GM23338 (cell line): Measurements from ENCODE around the gene ESRP2.

ENCODE experiments used
- CREB1 ChIP-seq: fragments of 250-450 bp; sonication (Bioruptor Pico); IDR thresholded peaks from 2 replicates; pipeline ENCODE4 v1.5.0; 2020; ENCODE audit warnings: low read depth, mild to moderate bottlenecking, moderate library complexity
- CTCF ChIP-seq, 2 experiments: fragments of 200-600 bp in 1 of 2; sonication (generic) in 1 of 2; conservative IDR thresholded peaks; 2 replicates each; pipeline versions ENCODE4 v1.5.1 to v1.6.1; 2016 to 2017; ENCODE audit warnings: antibody characterized with exemption in 2 of 2, low read depth in 2 of 2, mild to moderate bottlenecking in 2 of 2, moderate library complexity in 1 of 2
- ETS1 ChIP-seq: IDR thresholded peaks from 2 replicates; pipeline ENCODE4 v1.6.1; 2016; ENCODE audit warnings: antibody characterized with exemption
- EZH2 ChIP-seq: fragments of 200-600 bp; sonication (generic); IDR thresholded peaks from one replicate; pipeline ENCODE4 v1.8.0; 2017; ENCODE audit warnings: antibody characterized with exemption, mild to moderate bottlenecking, low read depth; ENCODE audit not compliant: unreplicated experiment
- EZH2phosphoT487 ChIP-seq: fragments of 200-600 bp; sonication (generic); IDR thresholded peaks from one replicate; pipeline ENCODE4 v1.8.1; 2018; ENCODE audit warnings: antibody characterized with exemption; ENCODE audit not compliant: unreplicated experiment
- JUNB ChIP-seq: IDR thresholded peaks from one replicate; pipeline ENCODE4 v1.6.1; 2016; ENCODE audit warnings: antibody characterized with exemption; ENCODE audit not compliant: unreplicated experiment
- NANOG ChIP-seq: IDR thresholded peaks from 2 replicates; pipeline ENCODE4 v1.6.1; 2016; ENCODE audit warnings: antibody characterized with exemption, borderline replicate concordance
- POLR2AphosphoS5 ChIP-seq: IDR thresholded peaks from 2 replicates; pipeline ENCODE4 v1.6.1; 2016; ENCODE audit warnings: antibody characterized with exemption, low read depth
- REST ChIP-seq: IDR thresholded peaks from one replicate; pipeline ENCODE4 v1.6.1; 2018; ENCODE audit warnings: antibody characterized with exemption; ENCODE audit not compliant: unreplicated experiment
- STAT1 ChIP-seq: IDR thresholded peaks from one replicate; pipeline ENCODE4 v1.6.1; 2016; ENCODE audit warnings: antibody characterized with exemption; ENCODE audit not compliant: unreplicated experiment
- ZNF114 ChIP-seq: fragments of 250-450 bp; sonication (Bioruptor Pico); IDR thresholded peaks from 2 replicates; pipeline ENCODE4 v1.5.0; 2020; ENCODE audit warnings: mild to moderate bottlenecking, moderate library complexity
- ZNF331 ChIP-seq: fragments of 250-450 bp; sonication (Bioruptor Pico); IDR thresholded peaks from 2 replicates; pipeline ENCODE4 v1.5.0; 2020; ENCODE audit warnings: low read depth, mild to moderate bottlenecking, moderate library complexity
- ZNF462 ChIP-seq: fragments of 250-450 bp; sonication (Bioruptor Pico); IDR thresholded peaks from 2 replicates; pipeline ENCODE4 v1.5.0; 2020; ENCODE audit warnings: mild to moderate bottlenecking, moderate library complexity

- TF ChIP-seq CREB1 (CRISPR knock-in tag) = peak; percentile 66; the same call in 1 of the 2 replicates
- peak in 1 of 2 experiments; percentile 73; a peak in 2 of 4 replicates for TF ChIP-seq CTCF (conservative IDR thresholded peaks at IDR 0.05; ENCODE audit: low read depth in 2 of 2)
- no peak for TF ChIP-seq JUNB
- no peak for TF ChIP-seq ETS1
- TF ChIP-seq EZH2 = no peak
- TF ChIP-seq REST = no peak
- no peak for TF ChIP-seq EZH2phosphoT487
- no peak for TF ChIP-seq ZNF331 (CRISPR knock-in tag)
- TF ChIP-seq POLR2AphosphoS5 = no peak; the same call in none of the 2 replicates
- no peak for TF ChIP-seq ZNF462 (CRISPR knock-in tag)
- TF ChIP-seq NANOG = no peak
- TF ChIP-seq STAT1 = no peak
- no peak for TF ChIP-seq ZNF114
These were observed 28.5 kb upstream of the ESRP2 start, which contains the start of gene SLC7A6 for GRCh38 chr16:68264128-68265077.
